Liver (tissue), 9 donors: ENCODE results near the gene RALGPS1. TPM values are rescaled to one million over a fixed set of nuclear protein-coding genes. Genes with fewer than 3 reads are reported as not detected.

Source experiments
- DNase-seq: peaks from one replicate; pipeline ENCODE4 v3.0.0-alpha.2; 2017; ENCODE audit warnings: low spot score
- H3K27ac ChIP-seq, 2 donors: one replicate each; pipeline ENCODE4 v1.7.0; 2013; ENCODE audit warnings: inconsistent platforms in 2 of 2, low read length in 2 of 2, control low read depth in 1 of 2, low read depth in 1 of 2, mild to moderate bottlenecking in 1 of 2
- H3K27me3 ChIP-seq, 4 donors: one replicate each; pipeline versions ENCODE4 v1.6.1 to v1.7.0; 2013; ENCODE audit warnings: low read length in 3 of 4, inconsistent platforms in 1 of 4, mild to moderate bottlenecking in 1 of 4, moderate library complexity in 1 of 4; ENCODE audit not compliant: control insufficient read depth in 4 of 4, insufficient read depth in 4 of 4
- H3K36me3 ChIP-seq, 4 donors: one replicate each; pipeline versions ENCODE4 v1.6.1 to v1.7.0; 2013; ENCODE audit warnings: low read length in 3 of 4, mild to moderate bottlenecking in 3 of 4, low read depth in 1 of 4, moderate library complexity in 1 of 4; ENCODE audit not compliant: control insufficient read depth in 4 of 4, insufficient read depth in 3 of 4
- H3K4me1 ChIP-seq, 4 donors: one replicate each; pipeline versions ENCODE4 v1.6.1 to v1.7.0; 2013; ENCODE audit warnings: low read length in 3 of 4, mild to moderate bottlenecking in 3 of 4, moderate library complexity in 1 of 4; ENCODE audit not compliant: control insufficient read depth in 4 of 4, insufficient read depth in 4 of 4
- H3K4me3 ChIP-seq, 3 donors: one replicate each; pipeline versions ENCODE4 v1.6.1 to v1.7.0; 2013; ENCODE audit warnings: low read length in 3 of 3, control low read depth in 1 of 3, low read depth in 1 of 3, mild to moderate bottlenecking in 1 of 3
- H3K9ac ChIP-seq, 2 donors: one replicate each; pipeline ENCODE4 v1.7.0; 2013; ENCODE audit warnings: low read length in 2 of 2, mild to moderate bottlenecking in 2 of 2, moderate library complexity in 2 of 2, control low read depth in 1 of 2, low read depth in 1 of 2
- H3K9me3 ChIP-seq, 4 donors: one replicate each; pipeline versions ENCODE4 v1.6.1 to v1.7.0; 2013; ENCODE audit warnings: low read length in 3 of 4; ENCODE audit not compliant: control insufficient read depth in 4 of 4
- CTCF ChIP-seq: fragments of 150-350 bp; IDR thresholded peaks from 2 replicates; pipeline ENCODE4 v1.5.1; 2017; ENCODE audit warnings: improper control_type of control experiment, low read depth, low read length; ENCODE audit not compliant: missing input control
- EGR1 ChIP-seq, 2 donors: IDR thresholded peaks; 2 replicates each; pipeline ENCODE4 v1.6.1; 2016 to 2018; ENCODE audit warnings: antibody characterized with exemption in 2 of 2, low read depth in 2 of 2
- FOXA1 ChIP-seq: IDR thresholded peaks from 2 replicates; pipeline ENCODE4 v1.6.1; 2016; ENCODE audit warnings: antibody characterized with exemption
- FOXA2 ChIP-seq: IDR thresholded peaks from 2 replicates; pipeline ENCODE4 v1.6.1; 2016; ENCODE audit warnings: antibody characterized with exemption
- GABPA ChIP-seq, 2 donors: IDR thresholded peaks in 1 of 2; conservative IDR thresholded peaks in 1 of 2; 2 replicates each; pipeline ENCODE4 v1.6.1; 2016; ENCODE audit warnings: antibody characterized with exemption in 2 of 2, mild to moderate bottlenecking in 1 of 2, moderate library complexity in 1 of 2
- HNF4G ChIP-seq: IDR thresholded peaks from 2 replicates; pipeline ENCODE4 v1.6.1; 2016; ENCODE audit warnings: antibody characterized with exemption
- JUND ChIP-seq, 2 donors: IDR thresholded peaks; 2 replicates each; pipeline ENCODE4 v1.6.1; 2016; ENCODE audit warnings: antibody characterized with exemption in 2 of 2
- MAX ChIP-seq: IDR thresholded peaks from 2 replicates; pipeline ENCODE4 v1.6.1; 2016; ENCODE audit warnings: antibody characterized with exemption
- NR2F2 ChIP-seq: IDR thresholded peaks from 2 replicates; pipeline ENCODE4 v1.6.1; 2016; ENCODE audit warnings: antibody characterized with exemption
- RAD21 ChIP-seq, 2 donors: IDR thresholded peaks; 2 replicates each; pipeline ENCODE4 v1.6.1; 2016; ENCODE audit warnings: antibody characterized with exemption in 2 of 2, mild to moderate bottlenecking in 2 of 2
- REST ChIP-seq: IDR thresholded peaks from 2 replicates; pipeline ENCODE4 v1.6.1; 2016; ENCODE audit warnings: antibody characterized with exemption, mild to moderate bottlenecking
- SP1 ChIP-seq: IDR thresholded peaks from 2 replicates; pipeline ENCODE4 v1.6.1; 2018; ENCODE audit warnings: antibody characterized with exemption, mild to moderate bottlenecking
- TAF1 ChIP-seq: conservative IDR thresholded peaks from 2 replicates; pipeline ENCODE4 v1.6.1; 2016; ENCODE audit warnings: antibody characterized with exemption, mild to moderate bottlenecking
- YY1 ChIP-seq: IDR thresholded peaks from 2 replicates; pipeline ENCODE4 v1.6.1; 2016; ENCODE audit warnings: antibody characterized with exemption, mild to moderate bottlenecking
- ZBTB33 ChIP-seq: IDR thresholded peaks from 2 replicates; pipeline ENCODE4 v1.6.1; 2016; ENCODE audit warnings: antibody characterized with exemption
- WGBS: extraction: QIAGEN DNeasy Blood & Tissue Kit; methylation state at CpG from one replicate; pipeline ENCODE4 v1.1.7; 2013; 5-methylcytosine and 5-hydroxymethylcytosine counted together
- polyA plus RNA-seq, 2 donors: library from polyadenylated mRNA; stranded (reverse) in 1 of 2; unstranded in 1 of 2; fragments of 200-250 nt in 1 of 2; fragments of >200 nt in 1 of 2; fragmentation: Nextera tagmentation in 1 of 2; extraction: Ambion mirVana in 1 of 2; gene quantifications; one replicate each; pipeline versions ENCODE4 v1.2.1 to v1.2.3, GENCODE V29; 2013 to 2015
- total RNA-seq, 2 donors: library from RNA; depleted of rRNA; stranded (reverse); fragments of >200 nt; gene quantifications; one replicate each; pipeline ENCODE4 v1.2.3, GENCODE V29; 2014
- donor health status: healthy.
- donor health status: healthy.
- donor health status: healthy.
- donor health status: healthy.
- donor health status: healthy.

The RALGPS1 gene
- total and polyA plus RNA-seq, 4 donors, result 1.4 to 2.7 (median 2.0) TPM

GRCh38 chr9:127223266-127223665 is 308.7 kb downstream of the RALGPS1 start:
- no peak overlapping the region for H3K27ac ChIP-seq
- 62% methylated on average over 4 of the region's 4 CpGs for WGBS
- H3K9ac ChIP-seq, result no peak overlapping the region

GRCh38 chr9:127223810-127224177 is 309.2 kb downstream of the RALGPS1 start:
- no peak for DNase-seq
- WGBS, result 27% methylated on average over 8 of the region's 8 CpGs
- Histone ChIP-seq H3K36me3 (no peaks in the 10 kb centered on the region), H3K4me3 (peak overlapping the region in 1 of 3 donors; percentile 22), H3K4me1 (peaks cover 0 to 13% (median 5%) of the 10 kb centered on the region in 4 donors), H3K9me3 (no peaks in the 10 kb centered on the region), H3K27me3 (no peaks in the 10 kb centered on the region), H3K9ac (no peak overlapping the region), H3K27ac (no peak overlapping the region)
- no peak for TF ChIP-seq FOXA1
- no peak for TF ChIP-seq HNF4G
- TF ChIP-seq FOXA2, result no peak

More at GRCh38 chr9:127223266-127223665, 308.7 kb downstream of the RALGPS1 start:
- Histone ChIP-seq H3K4me3 (no peak overlapping the region), H3K4me1 (peaks cover 0 to 13% (median 5%) of the 10 kb centered on the region in 4 donors), H3K36me3 (no peaks in the 10 kb centered on the region), H3K27me3 (no peaks in the 10 kb centered on the region), H3K9me3 (no peaks in the 10 kb centered on the region)
- no peak for DNase-seq
- TF ChIP-seq JUND (IDR thresholded peaks at IDR 0.05), result no peak
- no peak for TF ChIP-seq NR2F2
- no peak for TF ChIP-seq GABPA (IDR thresholded peaks at IDR 0.05 in 1 of 2, conservative IDR thresholded peaks at IDR 0.05 in 1 of 2)
- no peak for TF ChIP-seq MAX
- no peak for TF ChIP-seq CTCF
- TF ChIP-seq HNF4G, result no peak
- no peak for TF ChIP-seq TAF1
- TF ChIP-seq REST, result no peak

- H3K27ac ChIP-seq, result peak overlapping the region; percentile 42 to 49
- peaks cover 0 to 13% (median 5%) of the 10 kb centered on the region in 4 donors for H3K4me1 ChIP-seq
- no peaks in the 10 kb centered on the region for H3K9me3 ChIP-seq
- H3K9ac ChIP-seq, result no peak overlapping the region
- H3K4me3 ChIP-seq, result peak overlapping the region; percentile 38 to 79 (median 75)
- no peaks in the 10 kb centered on the region for H3K27me3 ChIP-seq
- WGBS, result 3% methylated on average over 56 of the region's 56 CpGs
- peak; percentile 92 for DNase-seq
- no peaks in the 10 kb centered on the region for H3K36me3 ChIP-seq
- TF ChIP-seq CTCF, result peak; percentile 20
- no peak for TF ChIP-seq GABPA (IDR thresholded peaks at IDR 0.05 in 1 of 2, conservative IDR thresholded peaks at IDR 0.05 in 1 of 2)
- peak in 1 of 2 donors; percentile 51 for TF ChIP-seq RAD21 (IDR thresholded peaks at IDR 0.05)
- no peak for TF ChIP-seq ZBTB33
- TF ChIP-seq EGR1 (IDR thresholded peaks at IDR 0.05; ENCODE audit: low read depth in 2 of 2), result no peak
- no peak for TF ChIP-seq FOXA1
- peak; percentile 39 for TF ChIP-seq MAX
- peak; percentile 5 for TF ChIP-seq SP1
- TF ChIP-seq JUND (IDR thresholded peaks at IDR 0.05), result no peak
- TF ChIP-seq YY1, result no peak
Measured at GRCh38 chr9:127224178-127224882, 309.7 kb downstream of the RALGPS1 start.
